ENCODE data around the gene PTCHD1. TPM values are rescaled to one million over a fixed set of nuclear protein-coding genes. Genes with fewer than 3 reads are reported as not detected.

PTCHD1 gene
- 1 to 10 TPM in 1 of 2 donors, under 1 TPM in 1; 0.15 to 1.6 TPM for total RNA-seq

- Histone ChIP-seq H3K27me3 (peaks cover 27% of the 10 kb centered on the region), H3K4me3 (peak within 1 kb of the TSS; percentile 14), H3K4me1 (no peaks in the 10 kb centered on the region), H3K9ac (ENCODE audit: low read depth in 2 of 2, low read length in 2 of 2) (no peak within 1 kb of the TSS), H3K27ac (no peak within 1 kb of the TSS), H3K36me3 (no peaks in the 10 kb centered on the region), H3K9me3 (no peaks in the 10 kb centered on the region)
- DNase-seq, result no peak
- intact Hi-C loops (cut with DNase I), result no loop called here
- no peak for TF ChIP-seq CTCF (IDR thresholded peaks at IDR 0.05)
Measured at GRCh38 chrX:23334848-23335599, at the start of gene PTCHD1. TSS of gene PTCHD1 (plus strand) at chrX:23334849. CDS start at chrX:23334876, 27 bp downstream.

- Histone ChIP-seq H3K36me3 (no peaks in the 10 kb centered on the region), H3K4me1 (no peaks in the 10 kb centered on the region), H3K9ac (ENCODE audit: low read depth in 2 of 2, low read length in 2 of 2) (no peak overlapping the region), H3K27me3 (no peaks in the 10 kb centered on the region), H3K27ac (no peak overlapping the region), H3K4me3 (no peak overlapping the region), H3K9me3 (no peaks in the 10 kb centered on the region)
- intact Hi-C loops (cut with DNase I), result no loop called here
- TF ChIP-seq CTCF (IDR thresholded peaks at IDR 0.05), result no peak
- DNase-seq, result no peak
Measured at GRCh38 chrX:23286731-23287130, 47.9 kb upstream of the PTCHD1 start.

GRCh38 chrX:23287191-23287725 is 47.4 kb upstream of the PTCHD1 start:
- no peaks in the 10 kb centered on the region for H3K36me3 ChIP-seq
- TF ChIP-seq CTCF (IDR thresholded peaks at IDR 0.05), result no peak
- no peak overlapping the region for H3K9ac ChIP-seq (ENCODE audit: low read depth in 2 of 2, low read length in 2 of 2)
- no peak overlapping the region for H3K4me3 ChIP-seq
- H3K27me3 ChIP-seq, result no peaks in the 10 kb centered on the region
- H3K9me3 ChIP-seq, result no peaks in the 10 kb centered on the region
- H3K4me1 ChIP-seq, result no peaks in the 10 kb centered on the region
- intact Hi-C loops (cut with DNase I), result no loop called here
- DNase-seq, result no peak
- no peak overlapping the region for H3K27ac ChIP-seq

- no peak for TF ChIP-seq CTCF (IDR thresholded peaks at IDR 0.05)
- H3K27ac ChIP-seq, result no peak overlapping the region
Measured at GRCh38 chrX:23292354-23292987, 42.2 kb upstream of the PTCHD1 start.

GRCh38 chrX:23292988-23293651 is 41.5 kb upstream of the PTCHD1 start:
- intact Hi-C loops (cut with DNase I), result no loop called here
- H3K4me3 ChIP-seq, result no peak overlapping the region
- H3K9me3 ChIP-seq, result no peaks in the 10 kb centered on the region
- H3K9ac ChIP-seq (ENCODE audit: low read depth in 2 of 2, low read length in 2 of 2), result no peak overlapping the region
- H3K4me1 ChIP-seq, result no peaks in the 10 kb centered on the region
- no peak for DNase-seq
- H3K36me3 ChIP-seq, result no peaks in the 10 kb centered on the region
- TF ChIP-seq CTCF (IDR thresholded peaks at IDR 0.05), result no peak
- no peaks in the 10 kb centered on the region for H3K27me3 ChIP-seq
- H3K27ac ChIP-seq, result no peak overlapping the region

More at GRCh38 chrX:23292354-23292987, 42.2 kb upstream of the PTCHD1 start:
- Histone ChIP-seq H3K9ac (ENCODE audit: low read depth in 2 of 2, low read length in 2 of 2) (no peak overlapping the region), H3K36me3 (no peaks in the 10 kb centered on the region), H3K4me1 (no peaks in the 10 kb centered on the region), H3K9me3 (no peaks in the 10 kb centered on the region), H3K27me3 (no peaks in the 10 kb centered on the region), H3K4me3 (no peak overlapping the region)
- intact Hi-C loops (cut with DNase I), result no loop called here
- DNase-seq, result no peak
